Epidermal melanocyte (primary cell): ENCODE results near the gene SEMA3D.
A peak's percentile ranks its signal among the peaks of the same experiment; 100 is the strongest.

Experiments
- DNase-seq: peaks from one replicate; pipeline ENCODE4 v3.0.0; 2011; ENCODE audit warnings: low spot score; ENCODE audit not compliant: insufficient read length

Gene SEMA3D

DNA sequence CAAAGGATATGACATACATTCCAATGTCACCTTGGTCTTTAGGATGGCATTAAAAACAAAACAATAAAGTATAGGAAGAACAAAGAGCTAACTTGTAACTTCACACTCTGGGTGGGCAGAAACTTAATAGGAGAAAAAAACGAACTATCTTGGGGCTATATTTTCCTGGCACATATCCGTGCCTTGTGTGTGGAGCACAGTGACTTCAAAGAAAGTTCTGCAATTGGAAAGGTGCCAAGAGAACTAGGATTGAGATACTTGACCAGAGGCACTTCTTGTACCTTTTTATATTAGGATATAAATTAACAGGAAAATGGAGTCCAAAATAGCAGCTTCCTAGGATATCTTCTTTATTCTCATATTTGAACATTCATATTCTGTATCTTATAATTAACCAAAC lies 148.4 kb downstream of the SEMA3D start:
- no peak for DNase-seq

DNA sequence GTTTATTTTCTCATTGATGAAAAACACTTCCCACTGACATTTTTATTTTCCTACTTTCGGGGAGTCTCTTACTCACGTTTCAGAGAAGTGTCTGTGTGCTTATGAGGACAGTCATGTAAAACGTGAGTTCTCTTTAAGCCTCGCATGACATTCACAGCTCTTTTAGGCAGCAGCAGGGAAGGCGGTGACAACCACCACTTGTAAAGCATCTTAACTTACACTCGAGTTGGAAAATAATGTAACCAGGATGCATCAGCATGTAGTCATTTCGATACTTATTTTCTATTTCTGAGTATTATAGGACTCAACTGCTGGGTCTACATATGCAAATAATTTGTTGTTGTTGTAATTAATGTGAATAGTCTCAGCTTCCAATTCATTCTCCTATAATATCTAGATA lies 153.6 kb downstream of the SEMA3D start:
- no peak for DNase-seq

DNA sequence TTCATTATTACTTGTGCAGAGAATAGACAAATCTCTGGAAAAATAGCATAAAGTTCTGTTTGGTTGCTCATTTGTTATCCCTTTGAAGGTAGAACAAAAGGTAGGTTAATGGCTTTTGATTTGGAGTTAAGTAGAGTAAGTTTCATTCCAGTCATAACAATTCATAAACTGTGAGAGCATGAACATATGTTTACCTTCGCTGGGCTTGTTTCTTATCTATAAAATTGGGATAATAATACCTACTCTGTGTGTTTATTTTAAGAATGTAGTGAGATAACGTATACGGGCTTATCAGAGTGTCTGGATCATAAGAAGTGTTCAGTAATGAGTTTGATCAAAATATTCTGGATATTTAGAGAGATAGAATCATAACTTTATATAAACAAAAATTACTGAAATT lies 155.4 kb downstream of the SEMA3D start:
- DNase-seq = no peak

DNA sequence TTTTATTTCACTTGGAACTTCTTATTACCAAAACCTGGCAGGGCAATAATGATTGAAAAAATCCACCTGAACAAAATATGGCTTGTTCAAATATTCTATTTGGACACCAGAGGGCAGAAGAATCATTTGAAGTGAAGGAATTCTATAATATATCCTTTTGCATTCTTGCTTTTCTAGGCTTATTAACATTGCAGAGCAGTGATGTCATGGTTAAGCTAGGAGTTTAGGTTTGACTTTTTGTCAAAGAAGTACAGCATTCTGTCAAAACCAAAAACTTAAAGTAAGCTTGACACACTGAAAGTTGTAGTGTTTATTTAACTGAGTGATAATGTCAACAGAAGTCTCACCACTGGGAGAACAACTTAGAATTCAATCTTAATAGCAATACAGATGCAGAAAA lies 156.0 kb downstream of the SEMA3D start:
- DNase-seq = peak; percentile 27

DNA sequence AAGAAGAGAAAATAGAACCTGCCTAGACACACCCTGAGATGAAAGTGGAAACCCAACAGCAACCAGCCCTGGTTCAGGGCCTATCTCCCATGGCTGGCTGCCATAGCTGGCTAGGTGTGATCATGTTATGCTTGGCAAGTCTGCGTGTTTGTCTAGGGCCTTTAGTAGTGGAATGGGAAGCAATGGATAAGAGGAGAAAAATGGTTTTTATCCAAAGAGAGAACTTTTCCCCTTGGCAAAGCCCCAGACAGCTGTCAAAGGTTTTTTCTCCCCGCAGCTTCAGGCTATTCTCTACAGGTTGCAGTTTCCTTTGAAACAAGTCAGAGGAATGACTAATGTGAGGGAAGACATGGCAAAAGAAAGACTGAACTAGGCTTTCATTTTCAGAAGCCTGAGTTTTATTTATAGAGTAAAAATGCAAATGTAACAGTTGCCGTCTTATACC lies 161.5 kb downstream of the SEMA3D start:
- no peak for DNase-seq

DNA sequence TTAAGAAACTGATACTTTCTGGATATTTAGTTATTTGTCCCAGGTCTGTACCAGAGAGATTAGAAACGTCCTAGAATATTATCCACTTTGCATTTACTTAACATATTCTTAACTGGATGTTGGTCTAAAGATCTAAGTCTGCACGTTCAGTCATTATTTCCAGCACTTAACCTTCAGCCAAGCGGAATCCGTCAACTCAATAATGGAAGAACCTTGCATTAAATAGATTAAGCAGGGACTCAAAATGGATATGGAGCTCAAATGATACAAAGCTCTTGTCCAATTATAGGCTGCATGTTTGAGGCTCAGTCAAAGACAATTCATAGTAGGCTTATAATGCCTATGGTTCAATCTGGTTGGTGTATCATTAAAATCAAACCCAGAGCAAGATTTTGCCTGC lies 162.9 kb downstream of the SEMA3D start:
- DNase-seq = no peak

DNA sequence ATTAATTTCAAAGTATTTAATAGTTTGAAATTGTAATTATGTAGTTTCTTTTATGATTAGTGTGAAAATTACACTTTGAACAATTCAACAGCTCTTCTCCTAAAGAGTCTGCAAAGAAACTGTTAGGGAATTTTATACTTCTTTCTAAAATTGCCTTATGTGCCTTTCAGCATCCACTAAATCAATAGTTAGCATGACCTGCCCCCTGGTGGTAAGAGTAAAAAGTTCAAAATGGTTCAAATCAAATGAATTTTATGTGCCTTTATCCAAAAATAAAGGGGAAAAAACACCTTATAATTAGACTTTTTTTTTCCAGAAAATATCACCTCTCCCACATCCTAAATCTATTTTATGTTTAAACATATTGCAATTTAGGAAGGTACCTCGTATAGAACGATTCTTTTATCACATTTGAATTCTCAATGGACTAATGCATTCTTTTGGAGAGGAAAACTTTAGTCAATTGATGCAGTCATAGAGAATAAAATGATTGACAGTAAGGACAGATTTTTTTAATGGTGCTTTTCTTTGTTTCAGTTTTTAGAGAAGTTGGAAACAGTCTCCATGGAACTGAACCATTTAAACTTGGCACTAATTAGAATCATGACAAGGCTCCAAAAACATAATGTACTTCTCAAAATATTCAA lies 163.7 kb downstream of the SEMA3D start:
- DNase-seq = no peak

DNA sequence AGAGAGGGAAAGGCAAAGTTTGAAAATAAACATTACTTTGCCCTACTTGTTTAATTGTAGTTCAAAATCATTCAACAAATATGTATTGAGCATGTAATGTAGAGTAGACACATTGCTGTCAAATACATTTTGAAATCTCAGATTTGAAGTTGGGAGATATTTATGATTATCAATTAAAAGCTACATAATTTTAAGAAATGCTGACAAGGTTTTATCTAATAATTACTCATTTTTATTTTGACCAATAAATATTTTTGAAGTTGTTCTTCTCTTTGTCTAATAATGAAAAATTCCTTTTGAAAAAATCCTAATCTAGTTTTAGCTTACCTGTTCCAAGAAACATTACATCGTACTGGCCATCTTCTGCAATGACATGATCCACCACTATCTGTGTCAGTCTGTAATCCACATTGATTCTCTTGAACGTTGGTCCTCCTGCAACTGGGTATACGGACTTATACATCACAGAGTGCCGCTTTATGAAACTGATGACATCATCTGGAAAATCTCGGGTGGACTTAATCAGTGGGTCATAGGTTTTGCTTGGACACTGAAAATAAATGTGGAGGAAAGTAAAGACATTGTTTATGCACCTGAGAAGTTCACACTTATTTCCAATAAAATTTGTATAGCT lies 164.7 kb downstream of the SEMA3D start:
- no peak for DNase-seq

DNA sequence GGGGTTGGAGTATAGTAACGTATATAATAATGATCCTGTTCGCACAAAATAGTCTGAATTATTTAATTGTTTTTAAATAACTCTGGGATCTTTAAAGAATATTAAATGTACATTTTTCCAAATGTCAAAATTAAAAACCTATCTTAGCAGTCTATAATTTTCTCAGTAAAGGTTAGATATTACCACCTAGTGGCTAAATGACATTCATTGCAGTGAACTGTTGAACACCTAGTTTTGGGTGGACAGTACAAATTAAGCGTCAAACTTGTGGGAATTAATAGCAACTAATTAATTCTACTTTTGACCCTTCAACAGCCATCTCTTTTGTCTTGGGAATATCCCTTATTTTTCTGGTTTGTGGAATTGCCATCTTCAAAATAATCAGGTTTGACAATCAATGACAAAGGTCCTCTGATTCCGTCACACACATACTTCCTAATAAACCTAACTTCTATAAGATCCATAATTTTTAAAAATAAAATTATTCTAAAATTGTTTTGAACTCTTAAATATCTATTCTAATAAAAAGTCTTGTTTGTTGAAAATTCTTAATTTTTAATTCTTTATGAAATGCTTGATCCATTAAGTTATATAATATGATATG lies 165.7 kb downstream of the SEMA3D start:
- DNase-seq = no peak

DNA sequence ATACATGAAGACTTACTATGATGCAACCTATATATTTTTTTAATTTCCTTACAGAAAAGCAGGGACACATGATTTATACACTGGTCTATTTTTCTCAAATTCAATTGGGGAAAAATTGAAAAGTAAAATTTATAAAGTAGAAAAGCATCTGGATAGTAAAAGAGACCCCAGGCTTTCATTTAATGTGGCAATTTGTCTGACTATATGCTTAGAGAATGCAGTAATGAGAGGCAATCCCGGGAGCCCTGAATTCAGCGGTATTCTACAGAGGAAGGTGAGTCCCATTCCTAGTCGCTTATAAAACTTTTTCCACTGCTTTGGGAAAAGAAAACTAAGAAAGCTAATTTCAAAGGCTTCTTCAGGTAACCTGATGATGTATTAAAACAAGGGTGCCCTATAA lies 167.1 kb downstream of the SEMA3D start:
- DNase-seq = no peak

DNA sequence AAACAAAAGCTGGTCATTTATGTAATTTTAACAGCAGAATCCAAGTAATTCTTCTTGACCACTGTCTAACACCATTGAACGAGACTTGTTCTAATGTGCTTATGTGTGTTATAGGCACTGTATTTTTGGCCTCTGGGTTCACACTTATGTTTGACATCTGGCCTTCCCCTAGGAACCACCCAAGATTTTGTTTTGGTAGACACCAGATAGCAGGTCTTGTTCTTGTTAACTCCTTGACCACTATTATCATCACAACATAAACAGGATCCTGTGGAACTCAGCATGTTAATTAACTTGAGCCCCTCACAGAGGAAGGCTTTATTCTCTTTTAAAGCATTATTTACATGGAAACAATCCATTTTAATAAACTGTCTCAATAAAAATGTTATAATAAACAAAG lies 167.7 kb downstream of the SEMA3D start:
- no peak for DNase-seq

DNA sequence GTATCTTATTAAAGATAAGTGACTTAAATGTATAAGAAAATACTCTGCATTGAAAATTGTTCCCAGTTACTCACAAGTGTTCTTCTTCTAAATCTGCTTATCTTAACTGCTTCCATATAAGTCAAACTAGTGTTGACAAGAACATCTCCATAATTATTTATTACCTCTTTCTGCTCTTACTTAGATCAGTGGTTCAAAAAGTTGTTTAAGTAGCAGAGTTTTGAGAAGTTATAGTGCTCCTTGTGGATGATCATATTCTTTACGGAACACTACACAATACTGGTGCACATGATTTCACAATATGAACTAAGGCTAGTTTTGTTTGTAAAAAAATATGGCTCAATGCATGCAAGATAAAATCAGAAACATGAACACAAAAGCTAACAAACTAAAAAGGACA lies 168.4 kb downstream of the SEMA3D start:
- DNase-seq = no peak

DNA sequence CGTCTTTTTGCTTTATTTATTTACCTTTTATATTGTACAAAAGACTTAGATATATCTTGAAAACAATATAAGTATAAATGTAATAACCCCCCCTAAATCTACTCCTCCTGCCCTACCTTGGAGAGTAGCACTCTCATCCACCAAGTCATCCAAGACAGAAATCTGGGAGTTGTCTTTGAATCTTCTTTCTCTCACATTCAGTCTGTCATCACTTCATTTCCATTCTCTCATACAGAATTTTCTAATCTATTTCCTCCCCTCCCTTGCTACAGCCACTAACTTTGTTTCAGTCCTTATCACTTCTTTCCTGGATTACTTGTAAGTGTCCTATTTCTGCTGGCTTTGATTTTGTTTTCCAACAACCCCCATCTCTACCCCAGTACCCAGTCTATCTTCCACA lies 170.6 kb downstream of the SEMA3D start:
- no peak for DNase-seq

DNA sequence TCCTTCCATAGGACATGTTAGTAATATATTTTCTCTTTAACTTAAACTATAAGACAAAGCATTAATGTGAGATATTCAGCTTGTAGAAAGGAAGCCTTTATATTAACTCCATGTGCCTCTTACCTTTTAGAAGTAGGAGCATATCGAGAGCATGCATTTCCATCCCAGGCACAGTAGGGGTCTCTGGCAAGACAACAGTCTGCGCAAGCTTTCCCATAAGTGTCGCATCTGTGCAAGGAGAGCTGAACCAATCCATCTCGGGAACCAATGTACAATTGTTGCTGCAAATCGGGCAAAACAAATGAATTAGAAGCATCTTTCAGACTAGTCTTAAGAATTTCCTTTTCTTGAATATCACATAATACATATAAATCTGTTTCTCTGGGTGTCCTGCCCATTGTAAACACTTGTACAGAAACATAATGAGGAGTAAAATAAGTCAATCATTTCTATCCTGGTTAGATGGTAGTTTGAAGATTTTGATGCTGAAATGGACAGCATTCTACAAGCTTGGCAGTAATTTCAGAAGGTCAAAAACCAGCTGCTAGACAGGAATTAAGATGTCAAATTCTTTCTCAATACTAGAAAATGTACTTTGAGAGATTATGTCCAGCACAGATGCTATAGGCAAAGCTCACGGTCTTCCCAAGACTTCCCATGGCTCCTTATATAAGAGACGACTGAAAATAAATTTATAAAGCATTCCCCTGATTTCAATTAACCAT lies 171.8 kb downstream of the SEMA3D start:
- no peak for DNase-seq

DNA sequence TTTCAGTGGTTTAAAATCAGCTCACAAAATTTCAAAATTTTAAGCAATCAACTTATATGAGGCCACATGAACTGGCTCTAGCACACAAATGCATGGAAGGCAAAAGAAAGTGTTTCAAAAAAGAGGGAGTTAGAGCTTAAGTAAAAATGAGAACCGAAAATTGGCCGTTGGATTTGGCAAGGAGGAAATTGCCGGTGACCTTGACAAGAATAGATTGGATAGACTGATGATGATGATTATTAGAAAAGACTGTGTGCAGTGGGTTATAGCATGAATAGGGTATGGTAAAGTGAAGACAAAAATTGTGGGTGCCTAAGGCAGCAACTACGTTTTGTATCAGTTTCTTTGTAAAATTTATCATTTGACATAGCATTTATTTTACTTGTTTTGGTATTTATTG lies 175.7 kb downstream of the SEMA3D start:
- no peak for DNase-seq

DNA sequence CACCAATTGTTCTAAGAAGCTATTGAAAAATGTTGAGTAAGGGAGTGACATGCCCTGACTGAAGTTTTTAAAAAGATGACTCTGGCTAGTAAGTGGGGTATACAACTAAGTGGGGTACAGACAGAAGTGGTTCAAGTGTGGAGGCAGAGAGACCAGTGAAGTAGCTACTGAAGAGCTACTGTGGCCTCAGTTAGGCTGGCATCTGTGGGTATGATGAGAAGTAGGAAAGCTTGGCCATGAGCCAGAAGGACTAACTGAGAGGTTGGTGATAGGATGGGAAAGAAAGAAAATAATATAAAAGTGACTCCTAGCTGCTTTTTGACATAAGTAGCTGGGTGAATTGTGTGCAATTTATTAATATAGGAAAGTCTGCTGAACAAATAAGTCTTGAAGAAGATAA lies 176.6 kb downstream of the SEMA3D start:
- DNase-seq = no peak

DNA sequence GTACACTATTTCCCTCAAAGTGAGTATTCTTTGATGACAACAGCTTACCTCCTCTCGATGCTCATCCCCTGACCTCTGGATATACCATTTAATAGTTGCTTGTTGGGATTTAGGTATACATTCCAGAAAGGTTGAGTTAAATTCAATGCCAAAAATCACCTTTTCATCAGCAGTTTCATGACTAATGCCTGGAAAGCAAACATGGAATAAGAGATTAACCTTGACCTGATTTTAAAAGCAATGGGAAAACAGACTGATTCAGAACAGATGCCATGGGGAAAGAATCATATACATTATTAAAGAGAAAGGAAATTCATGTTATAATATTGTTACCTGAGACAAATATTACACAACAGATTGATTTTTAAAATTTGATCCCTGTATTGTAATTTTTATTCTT lies 180.1 kb downstream of the SEMA3D start:
- DNase-seq = no peak

DNA sequence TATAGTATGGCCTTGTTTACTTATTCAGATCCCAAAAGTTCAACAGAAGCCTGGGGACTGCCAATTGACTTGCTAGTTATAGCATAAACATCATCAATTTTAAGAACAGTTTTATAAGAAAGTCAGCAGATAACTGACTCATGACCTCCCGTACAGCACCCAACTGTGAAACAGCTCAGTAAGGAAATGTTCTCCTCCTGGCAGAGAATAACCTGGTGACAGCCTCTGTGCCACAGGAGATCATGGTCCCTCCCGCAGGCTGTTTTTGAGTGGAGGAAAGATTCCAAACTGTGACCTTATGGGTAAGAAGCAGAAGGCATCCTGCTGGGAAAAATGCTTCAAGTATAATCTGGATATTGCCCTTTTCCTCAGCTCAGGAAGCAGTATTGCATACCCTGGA lies 182.5 kb downstream of the SEMA3D start:
- DNase-seq = no peak

DNA sequence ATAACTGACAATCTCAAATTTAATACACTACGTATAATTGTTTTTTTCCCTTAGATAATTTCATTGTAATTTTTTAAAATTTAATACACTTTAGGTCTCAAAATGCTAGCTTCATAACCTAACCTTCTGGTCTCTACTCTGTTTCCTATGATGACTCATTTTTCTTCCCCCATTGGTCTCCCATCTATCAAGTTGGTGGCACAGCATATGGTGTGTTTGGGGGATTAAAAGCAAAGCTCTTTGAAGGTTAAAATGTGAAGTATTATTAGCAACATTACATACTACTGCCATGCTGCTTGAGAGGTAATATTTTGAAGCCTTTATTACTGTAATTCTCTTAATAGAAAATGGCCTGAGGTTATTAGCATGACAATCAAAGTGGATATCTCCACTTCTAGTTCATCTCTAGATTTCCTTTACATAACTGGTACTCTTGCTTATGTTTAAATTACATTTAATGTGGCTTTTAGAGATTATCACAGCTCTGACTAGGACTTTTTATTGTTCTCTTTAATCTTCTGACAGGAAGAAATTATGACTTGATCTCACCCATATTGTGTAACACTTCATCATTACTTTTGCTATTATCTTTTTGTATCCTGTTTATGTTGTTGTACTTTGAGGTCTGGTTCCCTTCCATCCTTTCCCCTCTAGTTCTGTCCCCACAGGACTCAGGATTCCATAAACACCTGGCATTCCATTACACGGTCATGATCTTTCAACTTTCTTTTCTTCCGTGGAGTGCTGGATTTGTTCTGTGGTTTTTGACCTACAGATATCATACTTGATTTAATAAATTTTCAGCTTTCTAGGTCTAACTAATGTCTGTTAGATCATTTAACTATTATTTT lies 185.1 kb downstream of the SEMA3D start:
- no peak for DNase-seq

DNA sequence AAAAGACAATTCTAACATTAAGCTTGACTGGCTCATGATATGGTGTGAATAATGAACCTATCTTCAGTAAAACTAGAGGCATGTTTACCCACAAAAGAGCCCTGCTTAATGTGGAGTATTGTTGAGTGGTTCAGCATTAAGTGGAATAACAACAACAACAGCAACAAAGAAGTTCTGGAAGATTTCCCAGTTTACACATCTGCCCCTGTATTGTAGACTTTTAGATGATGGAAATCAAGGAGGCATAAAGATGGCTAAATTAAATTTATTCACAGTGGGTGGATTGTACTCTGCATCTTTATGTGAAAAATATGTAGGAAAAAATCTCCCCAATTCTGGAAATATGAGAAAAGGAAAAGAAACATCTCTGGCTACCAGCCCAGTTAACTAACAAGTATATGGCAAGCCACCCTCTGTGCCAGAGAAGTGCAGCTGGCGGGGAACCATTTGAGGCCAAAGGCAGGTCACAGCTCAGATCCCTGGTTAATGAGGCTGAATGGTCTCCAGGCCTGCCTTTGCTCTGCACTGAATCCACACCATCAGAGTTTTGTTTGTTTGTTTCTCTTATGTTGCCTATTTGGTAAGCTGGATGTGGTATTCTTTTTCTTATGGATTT lies 186.0 kb downstream of the SEMA3D start:
- DNase-seq = no peak

DNA sequence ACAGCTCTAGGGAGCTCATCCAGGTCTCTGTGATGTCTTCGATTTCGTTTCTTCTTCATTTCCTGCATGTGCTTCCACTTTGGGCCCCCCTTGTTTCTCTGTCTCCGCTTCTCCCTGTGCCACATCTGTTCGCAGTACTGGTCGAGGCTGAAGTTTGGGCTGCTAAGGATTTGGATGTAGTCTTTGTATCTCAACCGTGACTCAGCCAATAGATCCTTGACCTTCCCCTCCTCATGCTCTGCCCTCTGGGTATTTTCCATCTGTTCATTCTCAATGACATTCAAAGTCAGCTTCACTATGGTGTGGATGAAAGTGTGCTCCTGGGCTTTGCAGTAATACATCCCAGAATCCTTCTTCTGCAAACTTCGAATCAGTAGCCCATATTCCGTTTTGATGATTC lies 187.4 kb downstream of the SEMA3D start:
- no peak for DNase-seq
